HepG2 (cell line): Measurements from ENCODE around the gene TRMT112. TPM values are rescaled to one million over a fixed set of nuclear protein-coding genes. Genes with fewer than 3 reads are reported as not detected.
A peak's percentile ranks its signal among the peaks of the same experiment; 100 is the strongest.

Experiments
- AGO1 ChIP-seq: fragments of 200-400 bp; formaldehyde crosslinking; IDR thresholded peaks from 2 replicates; pipeline ENCODE4 v1.6.1; 2017; ENCODE audit warnings: mild to moderate bottlenecking, low read depth, low read length, moderate library complexity; ENCODE audit not compliant: poor library complexity, severe bottlenecking
- ARHGAP35 ChIP-seq: sonication (generic); formaldehyde crosslinking; IDR thresholded peaks from 2 replicates; pipeline ENCODE4 v1.9.0; 2022; ENCODE audit warnings: mild to moderate bottlenecking, inconsistent platforms, moderate library complexity, missing genetic modification reagents, borderline replicate concordance
- ARID2 ChIP-seq: sonication (generic); formaldehyde crosslinking; IDR thresholded peaks from 2 replicates; pipeline ENCODE4 v1.8.1; 2022; ENCODE audit warnings: mild to moderate bottlenecking, missing genetic modification reagents, borderline replicate concordance
- BCL6 ChIP-seq: IDR thresholded peaks from 2 replicates; pipeline ENCODE4 v1.6.1; 2016; ENCODE audit warnings: missing genetic modification reagents, missing compliant biosample characterization
- E2F1 ChIP-seq: sonication (generic); formaldehyde crosslinking; IDR thresholded peaks from 2 replicates; pipeline ENCODE4 v1.5.0; 2020; ENCODE audit warnings: missing genetic modification reagents
- GTF3A ChIP-seq: sonication (generic); formaldehyde crosslinking; conservative IDR thresholded peaks from 2 replicates; pipeline ENCODE4 v1.4.0; 2020; ENCODE audit warnings: mild to moderate bottlenecking, missing genetic modification reagents
- HNF1A ChIP-seq, 2 experiments: sonication (generic) in 1 of 2; formaldehyde crosslinking in 1 of 2; IDR thresholded peaks; 2 replicates each; pipeline versions ENCODE4 v1.4.0 to v1.6.1; 2016 to 2020; ENCODE audit warnings: borderline replicate concordance in 1 of 2, low read depth in 1 of 2, mild to moderate bottlenecking in 1 of 2, missing genetic modification reagents in 1 of 2
- KLF6 ChIP-seq: IDR thresholded peaks from 2 replicates; pipeline ENCODE4 v1.8.0; 2016; ENCODE audit warnings: missing biosample characterization, missing genetic modification reagents
- NR2C2 ChIP-seq: sonication (generic); formaldehyde crosslinking; IDR thresholded peaks from 2 replicates; pipeline ENCODE4 v1.4.0; 2020; ENCODE audit warnings: missing genetic modification reagents, mild to moderate bottlenecking, moderate library complexity, borderline replicate concordance
- NR2F6 ChIP-seq, 2 experiments: IDR thresholded peaks; 2 replicates each; pipeline ENCODE4 v1.6.1; 2016; ENCODE audit warnings: antibody characterized with exemption in 1 of 2, mild to moderate bottlenecking in 1 of 2
- RFXANK ChIP-seq: IDR thresholded peaks from 2 replicates; pipeline ENCODE4 v1.6.1; 2016
- RFXAP ChIP-seq: sonication (generic); formaldehyde crosslinking; IDR thresholded peaks from 2 replicates; pipeline ENCODE4 v1.4.0; 2020; ENCODE audit warnings: missing genetic modification reagents, borderline replicate concordance
- TEF ChIP-seq: sonication (generic); formaldehyde crosslinking; IDR thresholded peaks from 2 replicates; pipeline ENCODE4 v1.5.0; 2020; ENCODE audit warnings: missing genetic modification reagents
- XRCC5 ChIP-seq: fragments of 200-400 bp; formaldehyde crosslinking; optimal IDR thresholded peaks from 2 replicates; pipeline ENCODE3; 2017; ENCODE audit warnings: mild to moderate bottlenecking, low read length
- ZBED4 ChIP-seq: sonication (generic); formaldehyde crosslinking; IDR thresholded peaks from 2 replicates; pipeline ENCODE4 v1.4.0; 2020; ENCODE audit warnings: missing genetic modification reagents, borderline replicate concordance
- ZNF501 ChIP-seq: sonication (generic); formaldehyde crosslinking; IDR thresholded peaks from 2 replicates; pipeline ENCODE4 v1.5.1; 2020; ENCODE audit warnings: mild to moderate bottlenecking, moderate library complexity, missing genetic modification reagents
- ZNF569 ChIP-seq: sonication (generic); formaldehyde crosslinking; IDR thresholded peaks from 2 replicates; pipeline ENCODE4 v1.5.0; 2020; ENCODE audit warnings: mild to moderate bottlenecking, missing genetic modification reagents, moderate library complexity, borderline replicate concordance
- ZNF670 ChIP-seq: sonication (generic); formaldehyde crosslinking; IDR thresholded peaks from 2 replicates; pipeline ENCODE4 v1.8.0; 2022; ENCODE audit warnings: mild to moderate bottlenecking, missing genetic modification reagents, borderline replicate concordance
- polyA plus RNA-seq, 8 experiments: library from polyadenylated mRNA; depleted of rRNA in 3 of 8; stranded (reverse) in 7 of 8; unstranded in 1 of 8; fragments of >200 nt; fragmentation: Illumina TruSeq in 4 of 8; extraction: Trizol in 4 of 8; gene quantifications; 2 replicates each; pipeline versions ENCODE4 v1.2.1 to v1.2.3, GENCODE V29; 2011 to 2016; ENCODE audit warnings: low read depth in 4 of 8, missing spikeins in 1 of 8, mixed read lengths in 1 of 8; ENCODE audit not compliant: insufficient read depth in 1 of 8
- total RNA-seq, 5 experiments: library from RNA; depleted of rRNA; stranded (reverse); fragments of >200 nt; fragmentation: Illumina TruSeq; extraction: Trizol; gene quantifications; 2 replicates each; pipeline ENCODE4 v1.2.3, GENCODE V29; 2016; ENCODE audit warnings: low read depth in 1 of 5

The TRMT112 gene
- total and polyA plus RNA-seq, 2 of the 13 experiments (the other 11 are each of a cell fraction or from before 2014, with no cell fraction given), result 186 to 409 TPM

GRCh38 chr11:64304316-64305072 is 12.9 kb downstream of the TRMT112 start (continued):
- no peak for TF ChIP-seq ZNF670 (CRISPR knock-in tag)
- TF ChIP-seq RFXAP (CRISPR knock-in tag), result peak; percentile 62; the same call in 1 of the 2 replicates
- no peak for TF ChIP-seq RFXANK
- peak; percentile 89 for TF ChIP-seq XRCC5
- no peak for TF ChIP-seq GTF3A (CRISPR knock-in tag)
- no peak for TF ChIP-seq AGO1
- TF ChIP-seq ZNF501, result peak; percentile 88
- TF ChIP-seq ZBED4 (CRISPR knock-in tag), result peak; percentile 23; the same call in 1 of the 2 replicates
- TF ChIP-seq BCL6 (CRISPR knock-in tag), result peak; percentile 94
- no peak for TF ChIP-seq ARID2 (CRISPR knock-in tag)
- TF ChIP-seq E2F1 (CRISPR knock-in tag), result 0 out of 2 replicates have a peak, but pooled peaks have one; percentile 6
- no peak for TF ChIP-seq ZNF569
- no peak for TF ChIP-seq HNF1A (IDR thresholded peaks at IDR 0.05; ENCODE audit: low read depth)
- TF ChIP-seq HNF1A (CRISPR knock-in tag; IDR thresholded peaks at IDR 0.05; ENCODE audit: borderline replicate concordance), result no peak
- no peak for TF ChIP-seq TEF (CRISPR knock-in tag)
- TF ChIP-seq NR2C2 (CRISPR knock-in tag), result peak; percentile 36; the same call in 1 of the 2 replicates
- 0 out of 2 replicates have a peak, but pooled peaks have one; percentile 26 for TF ChIP-seq KLF6 (CRISPR knock-in tag)
- TF ChIP-seq NR2F6 (IDR thresholded peaks at IDR 0.05), result peak; percentile 36
- 0 out of 2 replicates have a peak, but pooled peaks have one; percentile 15 for TF ChIP-seq NR2F6 (CRISPR knock-in tag; IDR thresholded peaks at IDR 0.05)
- no peak for TF ChIP-seq ARHGAP35 (CRISPR knock-in tag)
